IgD-negative memory B cell (primary cell): ENCODE results near the gene HSPBAP1. TPM values are rescaled to one million over a fixed set of nuclear protein-coding genes. Genes with fewer than 3 reads are reported as not detected.

Experiments
- H3K27ac Mint-ChIP-seq, 3 donors: one replicate each; pipeline ENCODE4 v1.8.0; 2020 to 2022; ENCODE audit warnings: mild to moderate bottlenecking in 3 of 3, mixed read lengths in 3 of 3, moderate library complexity in 1 of 3
- H3K27me3 Mint-ChIP-seq: one replicate; pipeline ENCODE4 v1.8.0; 2021; ENCODE audit warnings: mixed read lengths
- H3K36me3 Mint-ChIP-seq: one replicate; pipeline ENCODE4 v1.8.0; 2020; ENCODE audit warnings: mild to moderate bottlenecking, mixed read lengths
- H3K4me1 Mint-ChIP-seq, 3 donors: one replicate each; pipeline ENCODE4 v1.8.0; 2020 to 2022; ENCODE audit warnings: mixed read lengths in 3 of 3, mild to moderate bottlenecking in 1 of 3
- H3K4me3 Mint-ChIP-seq, 4 donors: one replicate each; pipeline ENCODE4 v1.8.0; 2020 to 2022; ENCODE audit warnings: mild to moderate bottlenecking in 4 of 4, mixed read lengths in 4 of 4, moderate library complexity in 3 of 4
- H3K9me3 Mint-ChIP-seq, 3 donors: one replicate each; pipeline ENCODE4 v1.8.0; 2020 to 2021; ENCODE audit warnings: mixed read lengths in 3 of 3, mild to moderate bottlenecking in 1 of 3
- polyA plus RNA-seq: library from polyadenylated mRNA; unstranded; fragments of 300-500 nt; fragmentation: Illumina TruSeq; gene quantifications from one replicate; pipeline ENCODE4 v1.2.3, GENCODE V29; 2021

Gene HSPBAP1
- polyA plus RNA-seq, 1 donor from 2014 or later, result 8.8 TPM

DNA sequence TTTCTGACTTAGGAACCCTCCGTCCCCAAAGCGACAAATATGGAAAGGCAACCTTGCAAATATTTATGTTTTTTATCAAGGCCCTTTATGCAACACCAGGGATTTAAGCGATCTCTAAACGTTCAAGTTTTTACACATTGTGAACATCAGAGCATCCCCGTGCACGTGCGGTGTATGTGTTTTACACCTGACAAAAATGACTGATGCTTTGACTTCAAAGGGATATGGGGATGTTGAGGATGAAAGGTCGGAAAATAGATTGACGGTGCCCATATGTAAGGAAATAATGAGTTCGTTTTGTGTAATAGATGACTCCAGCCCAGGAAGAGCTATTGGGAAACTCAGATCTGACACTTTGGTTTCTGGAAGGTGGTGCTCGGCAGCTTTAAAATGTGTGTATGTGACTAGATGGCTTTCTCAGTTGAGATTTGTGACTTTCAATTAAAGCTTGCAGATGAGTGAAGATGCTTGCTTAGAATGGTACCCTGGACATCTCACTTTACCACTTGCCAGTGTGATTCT, 2.1 kb upstream of the HSPBAP1 start:
- Mint-ChIP-seq H3K4me3 (peak overlapping the region in 3 of 4 donors; percentile 89 to 91 (median 91)), H3K36me3 (no peaks in the 10 kb centered on the region), H3K27me3 (no peaks in the 10 kb centered on the region), H3K27ac (peak overlapping the region in 1 of 3 donors; percentile 99), H3K4me1 (peaks cover 17 to 25% (median 19%) of the 10 kb centered on the region in 3 donors), H3K9me3 (no peaks in the 10 kb centered on the region)

DNA sequence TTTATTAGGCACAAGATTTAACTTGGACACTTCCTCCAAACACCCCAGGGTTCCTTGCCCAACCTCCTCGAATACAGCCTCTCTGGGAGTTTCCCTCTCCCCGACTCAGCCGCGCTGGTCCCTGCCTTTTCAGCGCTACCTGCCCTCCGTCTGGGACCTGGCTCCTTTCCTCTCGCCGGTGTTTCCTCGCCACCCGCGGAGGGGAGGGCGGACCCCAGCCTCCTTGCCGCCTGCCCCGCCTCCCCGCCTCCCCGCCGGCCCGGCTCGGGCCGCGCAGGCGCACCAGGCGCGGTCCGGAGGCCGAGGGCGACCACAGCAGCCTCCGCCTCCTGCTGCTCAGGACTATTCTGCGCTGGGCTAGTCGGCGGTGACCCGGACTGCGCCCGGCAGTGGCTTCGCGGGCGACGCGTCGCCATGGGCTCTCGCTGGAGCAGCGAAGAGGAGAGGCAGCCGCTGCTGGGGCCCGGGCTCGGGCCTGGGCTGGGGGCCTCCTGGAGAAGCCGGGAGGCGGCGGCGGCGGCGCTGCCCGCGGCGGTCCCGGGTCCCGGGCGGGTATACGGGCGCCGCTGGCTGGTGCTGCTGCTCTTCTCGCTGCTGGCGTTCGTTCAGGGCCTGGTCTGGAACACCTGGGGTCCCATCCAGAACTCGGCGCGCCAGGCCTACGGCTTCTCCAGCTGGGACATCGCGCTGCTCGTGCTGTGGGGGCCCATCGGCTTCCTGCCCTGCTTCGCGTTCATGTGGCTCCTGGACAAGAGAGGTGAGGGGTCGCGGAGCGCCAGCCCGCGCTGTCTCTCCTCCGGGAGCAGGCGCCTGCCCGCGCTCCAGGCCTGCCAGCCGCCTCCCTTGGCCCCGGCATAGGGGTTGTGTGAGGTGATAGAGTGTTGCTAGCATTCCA, 1.4 kb upstream of the HSPBAP1 start, which contains the start of gene SLC49A4:
Gene SLC49A4 (plus strand): TSS at position 291 of the 895 bp plus-strand sequence. CDS start 124 bp downstream, at position 415.
- Mint-ChIP-seq H3K4me3 (peak within 1 kb of the TSS in 3 of 4 donors; percentile 89 to 91 (median 91)), H3K4me1 (peaks cover 17 to 25% (median 19%) of the 10 kb centered on the region in 3 donors), H3K9me3 (no peaks in the 10 kb centered on the region), H3K27ac (peak within 1 kb of the TSS in 2 of 3 donors; percentile 98 to 99), H3K36me3 (no peaks in the 10 kb centered on the region), H3K27me3 (no peaks in the 10 kb centered on the region)

GRCh38 chr3:122794483-122794778, 800 bp upstream of the HSPBAP1 start:
- peak overlapping the region in 1 of 4 donors; percentile 91 for H3K4me3 Mint-ChIP-seq
- no peaks in the 10 kb centered on the region for H3K27me3 Mint-ChIP-seq
- H3K4me1 Mint-ChIP-seq, result peaks cover 17 to 29% (median 19%) of the 10 kb centered on the region in 3 donors
- H3K9me3 Mint-ChIP-seq, result no peaks in the 10 kb centered on the region
- H3K36me3 Mint-ChIP-seq, result no peaks in the 10 kb centered on the region
- H3K27ac Mint-ChIP-seq, result peak overlapping the region in 2 of 3 donors; percentile 98 to 99

DNA sequence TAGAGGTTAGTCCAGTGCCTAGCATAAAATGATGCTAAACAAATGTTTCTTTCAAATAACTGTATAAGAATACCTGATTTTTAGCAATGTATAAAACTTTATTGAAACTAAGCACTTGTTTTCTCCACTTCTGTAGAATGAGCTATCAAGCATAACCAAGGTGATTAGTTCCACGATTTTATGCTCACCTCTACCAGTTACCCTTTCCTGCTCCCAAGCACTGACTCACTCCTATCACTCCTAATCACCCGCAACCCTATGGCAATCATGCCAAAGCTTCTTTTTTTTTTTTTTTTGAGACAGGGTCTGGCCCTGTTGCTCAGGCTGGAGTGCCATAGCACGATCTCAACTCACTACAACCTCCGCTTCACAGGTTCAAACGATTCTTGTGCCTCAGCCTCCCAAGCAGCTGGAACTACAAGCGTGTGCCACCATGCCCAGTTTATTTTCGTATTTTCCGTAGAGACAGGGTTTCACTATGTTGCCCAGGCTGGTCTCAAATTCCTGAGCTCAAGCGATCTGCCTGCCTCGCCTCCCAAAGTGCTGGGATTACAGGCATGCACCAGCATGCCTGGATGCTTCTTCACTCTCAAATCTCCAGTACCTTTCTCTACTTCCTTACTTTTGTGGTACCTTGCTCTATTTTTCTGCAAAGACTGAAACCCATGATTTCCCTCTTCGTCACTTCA, 3.9 kb downstream of the HSPBAP1 start:
- peaks cover 7% of the 10 kb centered on the region for H3K36me3 Mint-ChIP-seq
- H3K27ac Mint-ChIP-seq, result no peak overlapping the region
- H3K27me3 Mint-ChIP-seq, result no peaks in the 10 kb centered on the region
- no peak overlapping the region for H3K4me3 Mint-ChIP-seq
- no peaks in the 10 kb centered on the region for H3K9me3 Mint-ChIP-seq
- H3K4me1 Mint-ChIP-seq, result peaks cover 10 to 24% (median 21%) of the 10 kb centered on the region in 3 donors

- Mint-ChIP-seq H3K27me3 (no peaks in the 10 kb centered on the region), H3K4me3 (no peak overlapping the region), H3K9me3 (no peaks in the 10 kb centered on the region), H3K27ac (peak overlapping the region in 1 of 3 donors; percentile 47), H3K36me3 (peaks cover 7% of the 10 kb centered on the region), H3K4me1 (peaks cover 10 to 15% (median 15%) of the 10 kb centered on the region in 3 donors)
Measured at GRCh38 chr3:122787872-122788271, 5.8 kb downstream of the HSPBAP1 start.

DNA sequence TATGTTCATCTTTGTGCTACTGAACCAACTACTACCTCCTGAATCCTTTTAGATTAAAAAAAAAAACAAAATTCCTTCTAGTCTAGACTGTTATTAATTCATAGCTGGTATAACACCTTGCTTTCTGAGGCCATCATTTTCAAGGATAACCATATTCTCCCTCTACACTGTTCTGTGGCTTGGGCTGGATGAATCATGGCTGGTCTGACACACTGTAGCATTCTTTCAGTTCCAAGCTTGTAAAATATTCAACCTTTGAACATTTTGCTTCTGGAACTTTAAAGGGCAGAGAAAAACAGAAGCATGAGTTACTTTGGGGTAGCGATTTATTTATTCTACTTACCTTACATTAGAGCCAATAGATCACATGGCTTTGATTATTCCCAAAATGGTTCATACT, 7.6 kb downstream of the HSPBAP1 start:
- Mint-ChIP-seq H3K4me3 (no peak overlapping the region), H3K9me3 (no peaks in the 10 kb centered on the region), H3K27ac (no peak overlapping the region), H3K36me3 (peaks cover 7% of the 10 kb centered on the region), H3K4me1 (peaks cover 8 to 15% (median 14%) of the 10 kb centered on the region in 3 donors), H3K27me3 (no peaks in the 10 kb centered on the region)

- Mint-ChIP-seq H3K27ac (peak overlapping the region in 1 of 3 donors; percentile 15), H3K27me3 (no peaks in the 10 kb centered on the region), H3K4me1 (peaks cover 8 to 15% (median 14%) of the 10 kb centered on the region in 3 donors), H3K4me3 (no peak overlapping the region), H3K9me3 (no peaks in the 10 kb centered on the region), H3K36me3 (peaks cover 7% of the 10 kb centered on the region)
Measured at GRCh38 chr3:122785231-122785630, 8.4 kb downstream of the HSPBAP1 start.

DNA sequence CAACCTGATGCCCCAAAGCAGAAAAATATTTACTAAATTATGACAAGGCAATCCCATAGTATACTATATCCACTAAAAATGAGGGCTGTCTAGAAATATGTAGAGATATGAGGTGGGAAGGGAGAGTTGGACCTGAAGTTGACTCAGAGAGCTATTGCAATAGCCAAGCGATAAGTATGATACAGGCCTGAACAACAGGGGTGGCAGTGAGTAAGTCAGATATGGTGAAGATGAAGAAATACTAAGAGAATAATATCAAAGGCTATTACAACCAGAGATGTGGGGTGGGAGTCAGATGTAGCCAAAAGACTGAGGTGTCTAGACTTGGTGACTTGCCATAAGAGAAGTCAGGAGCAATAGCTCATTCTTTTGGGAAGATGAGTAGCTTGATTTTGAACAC, 9.2 kb downstream of the HSPBAP1 start:
- Mint-ChIP-seq H3K4me3 (no peak overlapping the region), H3K27me3 (no peaks in the 10 kb centered on the region), H3K36me3 (peaks cover 7% of the 10 kb centered on the region), H3K4me1 (peaks cover 8 to 14% (median 11%) of the 10 kb centered on the region in 3 donors), H3K27ac (no peak overlapping the region), H3K9me3 (no peaks in the 10 kb centered on the region)

DNA sequence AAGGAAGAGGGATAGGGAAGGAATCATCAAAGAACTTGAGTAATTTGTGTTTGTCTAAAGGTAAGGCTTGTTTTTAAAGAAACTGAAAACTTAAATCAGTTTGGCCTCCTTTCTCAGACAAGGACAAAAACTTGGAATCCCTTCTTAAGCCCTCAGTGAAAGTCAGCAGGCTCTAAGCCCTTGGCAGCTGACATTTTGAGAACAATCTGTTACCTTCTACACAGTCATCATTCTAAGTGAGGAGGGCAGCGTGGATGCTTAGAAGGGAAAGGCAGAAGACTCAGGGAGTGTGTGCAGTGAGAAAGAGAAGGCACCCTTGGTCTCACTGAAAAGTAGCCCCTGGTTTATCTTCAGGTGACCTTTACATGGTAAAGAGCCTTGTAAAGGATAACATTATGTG, 10.8 kb downstream of the HSPBAP1 start:
- peaks cover 7% of the 10 kb centered on the region for H3K36me3 Mint-ChIP-seq
- H3K4me1 Mint-ChIP-seq, result peaks cover 3 to 6% (median 5%) of the 10 kb centered on the region in 3 donors
- no peak overlapping the region for H3K4me3 Mint-ChIP-seq
- H3K27me3 Mint-ChIP-seq, result no peaks in the 10 kb centered on the region
- no peaks in the 10 kb centered on the region for H3K9me3 Mint-ChIP-seq
- H3K27ac Mint-ChIP-seq, result peak overlapping the region in 1 of 3 donors; percentile 46

- Mint-ChIP-seq H3K9me3 (peaks cover 0 to 4% (median 0%) of the 10 kb centered on the region in 3 donors), H3K36me3 (peaks cover 4% of the 10 kb centered on the region), H3K27me3 (no peaks in the 10 kb centered on the region), H3K4me1 (peaks cover 6 to 13% (median 11%) of the 10 kb centered on the region in 3 donors), H3K4me3 (no peak overlapping the region), H3K27ac (no peak overlapping the region)
Measured at GRCh38 chr3:122777563-122777962, 16.1 kb downstream of the HSPBAP1 start.

GRCh38 chr3:122776675-122777468, 16.8 kb downstream of the HSPBAP1 start:
- H3K27ac Mint-ChIP-seq, result no peak overlapping the region
- H3K27me3 Mint-ChIP-seq, result no peaks in the 10 kb centered on the region

DNA sequence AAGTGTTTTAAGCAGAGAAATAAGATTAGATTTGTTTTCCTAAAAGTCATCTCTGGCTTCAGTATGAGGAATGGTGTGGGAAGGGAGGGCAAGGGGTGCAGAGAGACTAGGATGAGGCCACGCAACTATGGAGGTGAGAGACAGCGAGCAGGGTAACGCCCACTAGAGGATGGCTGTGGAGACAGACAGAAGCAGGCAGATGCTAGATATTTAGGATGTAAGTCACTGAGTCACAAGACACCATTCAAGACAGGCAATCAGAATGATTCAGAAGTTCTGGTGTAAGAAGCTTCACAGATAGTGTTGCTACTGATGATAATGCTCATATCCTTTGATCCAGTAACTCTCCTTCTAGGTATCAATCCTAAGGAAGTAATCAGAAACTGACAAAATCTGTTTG, 19.1 kb downstream of the HSPBAP1 start:
- Mint-ChIP-seq H3K4me1 (peaks cover 6 to 13% (median 9%) of the 10 kb centered on the region in 3 donors), H3K9me3 (peaks cover 0 to 4% (median 0%) of the 10 kb centered on the region in 3 donors), H3K4me3 (no peak overlapping the region), H3K27ac (peak overlapping the region in 1 of 3 donors; percentile 28), H3K36me3 (peaks cover 4% of the 10 kb centered on the region), H3K27me3 (no peaks in the 10 kb centered on the region)

More at GRCh38 chr3:122776675-122777468, 16.8 kb downstream of the HSPBAP1 start:
- Mint-ChIP-seq H3K9me3 (peaks cover 0 to 4% (median 0%) of the 10 kb centered on the region in 3 donors), H3K4me1 (peaks cover 6 to 13% (median 11%) of the 10 kb centered on the region in 3 donors), H3K36me3 (peaks cover 4% of the 10 kb centered on the region), H3K4me3 (no peak overlapping the region)

- H3K27me3 Mint-ChIP-seq, result no peaks in the 10 kb centered on the region
- H3K4me1 Mint-ChIP-seq, result peaks cover 6 to 13% (median 9%) of the 10 kb centered on the region in 3 donors
- H3K4me3 Mint-ChIP-seq, result peak overlapping the region in 1 of 4 donors; percentile 28
- peak overlapping the region in 2 of 3 donors; percentile 28 to 46 for H3K27ac Mint-ChIP-seq
- H3K36me3 Mint-ChIP-seq, result peaks cover 4% of the 10 kb centered on the region
- H3K9me3 Mint-ChIP-seq, result peaks cover 0 to 4% (median 0%) of the 10 kb centered on the region in 3 donors
Measured at GRCh38 chr3:122773944-122774509, 19.6 kb downstream of the HSPBAP1 start.

DNA sequence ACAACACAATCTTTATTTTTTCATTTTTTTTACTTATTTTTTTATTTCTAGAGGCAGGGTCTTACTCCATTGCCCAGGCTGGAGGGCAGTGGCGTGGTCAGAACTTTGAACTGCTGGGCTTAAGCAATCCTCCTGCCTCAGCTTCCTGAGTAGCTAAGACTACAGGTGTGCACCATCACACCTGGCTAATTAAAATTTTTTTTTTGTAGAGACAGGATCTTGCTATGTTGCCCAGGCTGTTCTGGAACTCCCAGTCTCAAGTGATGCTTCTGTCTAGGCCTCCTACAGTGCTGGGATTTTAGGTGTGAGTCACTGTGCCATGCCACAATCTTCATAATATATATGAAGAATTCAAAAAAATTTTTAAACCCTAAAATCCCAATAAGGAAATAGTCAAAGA, 20.8 kb downstream of the HSPBAP1 start:
- Mint-ChIP-seq H3K4me3 (no peak overlapping the region), H3K27ac (no peak overlapping the region), H3K4me1 (peaks cover 6 to 13% (median 9%) of the 10 kb centered on the region in 3 donors), H3K9me3 (peaks cover 0 to 4% (median 0%) of the 10 kb centered on the region in 3 donors), H3K36me3 (peaks cover 6% of the 10 kb centered on the region), H3K27me3 (no peaks in the 10 kb centered on the region)
